Prostate gland (tissue), 2 donors: Measurements from ENCODE around the gene DBN1. TPM values are rescaled to one million over a fixed set of nuclear protein-coding genes. Genes with fewer than 3 reads are reported as not detected.

Experiments used
- DNase-seq: peaks from one replicate; pipeline ENCODE4 v3.0.0-alpha.2; 2019; ENCODE audit warnings: low spot score
- H3K27ac ChIP-seq, 2 donors: fragments of 200-600 bp; sonication (generic); 2 replicates each; pipeline ENCODE4 v1.5.1; 2017 to 2019
- H3K27me3 ChIP-seq: fragments of 200-600 bp; sonication (generic); replicated peaks from 2 replicates; pipeline ENCODE4 v1.5.1; 2019; ENCODE audit not compliant: insufficient read depth
- H3K36me3 ChIP-seq, 2 donors: fragments of 200-600 bp; sonication (generic); 1 replicate in 1 of 2; 2 replicates in 1 of 2; pipeline versions ENCODE4 v1.5.1 to v1.8.1; 2017 to 2019
- H3K4me1 ChIP-seq: fragments of 200-600 bp; sonication (generic); replicated peaks from 2 replicates; pipeline ENCODE4 v1.5.1; 2019
- H3K4me3 ChIP-seq, 2 donors: fragments of 200-600 bp; sonication (generic); 2 replicates each; pipeline ENCODE4 v1.5.1; 2017 to 2019
- H3K9me3 ChIP-seq: fragments of 200-600 bp; sonication (generic); 2 replicates; pipeline ENCODE4 v1.5.1; 2017
- POLR2A ChIP-seq: fragments of 450-650 bp; IDR thresholded peaks from one replicate; pipeline ENCODE4 v1.6.1; 2016; ENCODE audit warnings: antibody characterized with exemption, mild to moderate bottlenecking
- POLR2AphosphoS5 ChIP-seq: sonication (generic); formaldehyde crosslinking; IDR thresholded peaks from one replicate; pipeline ENCODE4 v1.6.1; 2017; ENCODE audit warnings: antibody characterized with exemption
- WGBS: methylation state at CpG from one replicate; pipeline ENCODE4 v1.1.5; 2018; 5-methylcytosine and 5-hydroxymethylcytosine counted together
- intact Hi-C: fragments of 100-400 bp; cut with DNase I; formaldehyde crosslinking; loops from one replicate; pipeline ENCODE4 v1.14.2; 2022
- total RNA-seq, 2 donors: library from RNA; depleted of rRNA; stranded (reverse); fragments of >200 nt; gene quantifications; one replicate each; pipeline ENCODE4 v1.1.0, GENCODE V29; 2016
- TF ChIP-seq, protein P1 (sequence below), 4 experiments: fragments of 200-600 bp in 2 of 4; fragments of 450-650 bp in 2 of 4; sonication (generic) in 2 of 4; IDR thresholded peaks; 1 replicate in 3 of 4; 2 replicates in 1 of 4; pipeline ENCODE4 v1.5.1; 2016 to 2019; ENCODE audit warnings: antibody characterized with exemption in 4 of 4, mild to moderate bottlenecking in 2 of 4, moderate library complexity in 2 of 4

DBN1 gene
- total RNA-seq, 2 donors from 2014 or later = 33.1 to 65.1 TPM

DNA sequence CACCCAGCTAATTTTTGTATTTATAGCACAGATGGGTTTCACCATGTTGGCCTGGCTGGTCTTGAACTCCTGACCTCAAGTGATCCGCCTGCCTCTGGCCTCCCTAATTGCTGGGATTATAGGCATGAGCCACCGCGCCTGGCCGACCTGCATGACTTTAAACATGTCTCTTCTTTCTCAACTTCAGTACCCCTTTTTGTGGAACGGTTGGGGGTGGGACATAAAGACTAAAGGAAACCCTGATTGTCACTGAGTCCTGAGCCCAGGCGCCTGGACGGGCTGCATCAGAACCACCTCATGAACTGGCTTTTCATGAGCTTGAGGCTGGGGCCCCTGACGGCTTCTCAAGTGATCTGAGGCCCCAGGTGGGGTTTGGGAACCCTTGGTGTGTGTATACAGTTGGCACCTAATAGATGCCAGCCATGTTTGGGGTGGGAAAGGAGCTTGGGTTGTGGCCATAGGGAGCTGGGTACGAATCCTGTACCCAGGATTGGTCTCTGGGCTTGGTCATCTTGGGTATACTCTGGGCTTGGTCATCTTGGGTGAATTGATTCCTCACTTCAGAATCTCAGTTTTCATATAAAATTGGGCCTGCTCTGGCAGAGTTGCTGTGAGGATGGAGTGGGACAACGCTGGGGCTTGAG, 44.7 kb downstream of the DBN1 start:
- no peak overlapping the region for H3K27ac ChIP-seq
- peaks cover 8 to 13% of the 10 kb centered on the region in 2 donors for H3K36me3 ChIP-seq
- DNase-seq = no peak
- no peaks in the 10 kb centered on the region for H3K27me3 ChIP-seq
- intact Hi-C loops = no loop called here
- WGBS = 86% methylated on average over 10 of the region's 10 CpGs
- H3K4me1 ChIP-seq = peaks cover 3% of the 10 kb centered on the region
- no peak overlapping the region for H3K4me3 ChIP-seq
- H3K9me3 ChIP-seq = no peaks in the 10 kb centered on the region
- TF ChIP-seq, protein P1, sequence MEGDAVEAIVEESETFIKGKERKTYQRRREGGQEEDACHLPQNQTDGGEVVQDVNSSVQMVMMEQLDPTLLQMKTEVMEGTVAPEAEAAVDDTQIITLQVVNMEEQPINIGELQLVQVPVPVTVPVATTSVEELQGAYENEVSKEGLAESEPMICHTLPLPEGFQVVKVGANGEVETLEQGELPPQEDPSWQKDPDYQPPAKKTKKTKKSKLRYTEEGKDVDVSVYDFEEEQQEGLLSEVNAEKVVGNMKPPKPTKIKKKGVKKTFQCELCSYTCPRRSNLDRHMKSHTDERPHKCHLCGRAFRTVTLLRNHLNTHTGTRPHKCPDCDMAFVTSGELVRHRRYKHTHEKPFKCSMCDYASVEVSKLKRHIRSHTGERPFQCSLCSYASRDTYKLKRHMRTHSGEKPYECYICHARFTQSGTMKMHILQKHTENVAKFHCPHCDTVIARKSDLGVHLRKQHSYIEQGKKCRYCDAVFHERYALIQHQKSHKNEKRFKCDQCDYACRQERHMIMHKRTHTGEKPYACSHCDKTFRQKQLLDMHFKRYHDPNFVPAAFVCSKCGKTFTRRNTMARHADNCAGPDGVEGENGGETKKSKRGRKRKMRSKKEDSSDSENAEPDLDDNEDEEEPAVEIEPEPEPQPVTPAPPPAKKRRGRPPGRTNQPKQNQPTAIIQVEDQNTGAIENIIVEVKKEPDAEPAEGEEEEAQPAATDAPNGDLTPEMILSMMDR (IDR thresholded peaks at IDR 0.05) = no peak
- no peak for TF ChIP-seq POLR2A
- no peak for TF ChIP-seq POLR2AphosphoS5

DNA sequence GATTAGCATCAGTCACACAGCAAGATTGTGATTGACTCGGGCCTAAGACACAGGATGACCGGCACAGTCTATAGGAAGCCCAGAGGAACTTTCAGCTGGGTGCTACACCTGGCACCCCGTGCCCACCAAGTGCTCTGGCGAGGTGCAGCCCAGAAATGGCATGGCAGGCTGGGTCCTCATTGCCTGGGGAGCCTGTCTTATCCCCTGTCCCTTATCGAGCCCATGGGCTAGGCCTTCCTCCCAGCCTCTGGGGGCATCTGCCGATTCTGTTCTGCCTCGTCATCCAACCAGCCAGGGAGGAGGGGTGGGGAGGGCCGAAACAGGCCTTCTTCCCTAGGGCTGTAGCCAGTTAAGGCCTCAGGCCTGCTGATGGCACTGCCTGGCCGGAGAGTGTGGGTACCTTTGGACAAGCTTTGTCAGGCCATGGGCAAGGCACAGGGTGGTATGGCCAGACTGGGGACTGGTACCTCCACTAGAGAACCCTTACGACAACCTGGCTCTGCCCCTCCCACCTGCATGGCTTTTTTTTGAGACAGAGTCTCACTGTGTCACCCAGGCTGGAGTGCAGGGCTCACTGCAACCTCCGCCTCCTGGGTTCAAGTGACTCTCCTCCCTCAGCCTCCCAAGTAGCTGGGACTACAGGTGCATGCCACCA, 45.4 kb downstream of the DBN1 start:
- peaks cover 1 to 6% of the 10 kb centered on the region in 2 donors for H3K36me3 ChIP-seq
- TF ChIP-seq, protein P1 (IDR thresholded peaks at IDR 0.05) = no peak
- TF ChIP-seq POLR2AphosphoS5 = no peak
- no peak for TF ChIP-seq POLR2A
- intact Hi-C loops = no loop called here
- H3K9me3 ChIP-seq = no peaks in the 10 kb centered on the region
- DNase-seq = no peak
- WGBS = 74% methylated on average over 11 of the region's 11 CpGs
- peak overlapping the region; percentile 89 to 90 for H3K4me3 ChIP-seq
- no peaks in the 10 kb centered on the region for H3K27me3 ChIP-seq
- H3K4me1 ChIP-seq = peaks cover 3% of the 10 kb centered on the region
- peak overlapping the region in 1 of 2 donors; percentile 84 for H3K27ac ChIP-seq

DNA sequence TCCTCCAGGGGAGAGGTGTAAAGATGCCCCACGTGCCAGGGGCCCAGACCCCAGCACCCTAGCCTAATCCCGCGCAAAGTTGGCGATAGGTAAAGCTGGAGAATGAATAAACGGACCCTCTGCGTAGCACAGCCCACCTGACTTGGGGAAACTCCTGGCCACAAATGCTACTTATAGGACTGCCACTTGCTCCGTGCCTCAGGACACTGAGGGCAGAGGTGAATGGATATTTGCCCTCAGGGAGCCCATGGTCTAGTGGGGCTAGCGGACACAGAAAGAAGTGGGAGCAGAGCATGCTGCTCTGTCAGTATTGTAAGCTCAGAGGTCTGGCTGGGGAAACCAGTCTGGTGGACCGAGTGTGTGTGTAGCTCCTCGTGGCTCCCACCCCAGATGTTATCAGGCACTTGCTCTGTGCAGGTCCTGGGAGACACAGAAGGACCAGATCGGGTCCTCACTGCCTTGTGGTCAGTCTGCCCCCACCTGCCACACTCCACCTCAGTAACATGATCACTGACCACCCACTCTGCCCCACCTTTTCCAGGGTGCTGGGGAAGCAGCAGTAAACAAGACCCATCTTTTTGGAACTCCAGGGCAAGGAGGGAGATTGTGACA, 46.1 kb downstream of the DBN1 start:
- WGBS = 12% methylated on average over 11 of the region's 11 CpGs
- H3K4me1 ChIP-seq = peaks cover 3% of the 10 kb centered on the region

DNA sequence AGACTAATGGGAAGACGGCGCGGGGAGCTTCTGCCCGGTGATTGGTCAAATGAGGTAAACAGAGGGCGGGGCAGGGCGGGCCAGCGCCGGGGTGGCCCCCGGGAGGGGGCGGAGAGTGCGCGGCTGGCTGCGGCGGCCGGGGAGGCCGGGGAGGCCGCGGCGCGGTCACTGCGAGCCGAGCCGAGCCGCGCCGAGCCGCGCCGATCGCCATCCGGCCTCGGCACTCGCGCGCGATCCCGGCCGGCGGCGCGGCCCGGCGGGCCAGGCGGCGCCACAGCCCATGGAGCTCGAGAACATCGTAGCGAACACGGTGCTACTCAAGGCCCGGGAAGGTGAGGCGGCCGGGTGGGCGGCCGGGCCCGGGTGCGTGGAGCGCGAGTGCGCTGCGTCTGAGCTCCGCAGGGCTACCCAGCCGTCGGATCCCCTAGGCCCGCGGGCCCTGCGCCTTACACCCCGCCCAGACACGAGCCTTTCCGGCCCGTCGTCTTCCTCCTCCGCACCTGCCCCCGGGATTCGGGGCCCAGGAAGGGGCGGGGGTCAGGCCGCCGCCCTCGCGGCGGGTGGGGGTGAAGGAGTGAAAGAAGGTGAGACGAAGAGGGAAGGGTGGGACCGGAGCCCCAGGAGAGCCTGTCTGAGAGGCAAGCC, 46.7 kb downstream of the DBN1 start, which contains the start of gene GRK6:
Gene GRK6, plus strand, starts transcription at position 111 of the 645 bp plus-strand sequence. Its CDS starts 170 bp downstream, at position 281.
- peak; percentile 21 for DNase-seq
- TF ChIP-seq, protein P1 (IDR thresholded peaks at IDR 0.05) = no peak
- TF ChIP-seq POLR2A (no peak), POLR2AphosphoS5 (no peak)
- Histone ChIP-seq H3K4me3 (peak within 1 kb of the TSS; percentile 89 to 90), H3K27ac (peak within 1 kb of the TSS; percentile 92 to 94), H3K36me3 (no peaks in the 10 kb centered on the region), H3K9me3 (no peaks in the 10 kb centered on the region), H3K4me1 (peaks cover 3% of the 10 kb centered on the region), H3K27me3 (no peaks in the 10 kb centered on the region)
- WGBS = under 1% methylated on average over 79 of the region's 82 CpGs
- intact Hi-C loops = no loop called here

More for the DNA sequence above, 46.1 kb downstream of the DBN1 start:
- Histone ChIP-seq H3K27me3 (no peaks in the 10 kb centered on the region), H3K27ac (peak overlapping the region; percentile 84), H3K36me3 (peaks cover 0 to 2% of the 10 kb centered on the region in 2 donors), H3K4me3 (peak overlapping the region; percentile 89 to 90), H3K9me3 (no peaks in the 10 kb centered on the region)
- intact Hi-C loops = no loop called here
- peak; percentile 29 for DNase-seq
- TF ChIP-seq POLR2AphosphoS5 = no peak
- no peak for TF ChIP-seq POLR2A
- TF ChIP-seq, protein P1 (IDR thresholded peaks at IDR 0.05) = no peak
